HG02759 (cell line): ENCODE measurements around the gene GLOD5.
A peak's percentile ranks its signal among the peaks of the same experiment; 100 is the strongest.
"Not testable (repeated sequence)": the region's sequence is repeated elsewhere in the genome, so short reads cannot be mapped to it uniquely, and the experiment has no call there.

Source experiments
- ATAC-seq: cut with Tn5 transposase; IDR thresholded peaks from one replicate; pipeline ENCODE4 v1.9.1; 2021; ENCODE audit warnings: mild to moderate bottlenecking, moderate library complexity; ENCODE audit not compliant: unreplicated experiment

The GLOD5 gene

DNA sequence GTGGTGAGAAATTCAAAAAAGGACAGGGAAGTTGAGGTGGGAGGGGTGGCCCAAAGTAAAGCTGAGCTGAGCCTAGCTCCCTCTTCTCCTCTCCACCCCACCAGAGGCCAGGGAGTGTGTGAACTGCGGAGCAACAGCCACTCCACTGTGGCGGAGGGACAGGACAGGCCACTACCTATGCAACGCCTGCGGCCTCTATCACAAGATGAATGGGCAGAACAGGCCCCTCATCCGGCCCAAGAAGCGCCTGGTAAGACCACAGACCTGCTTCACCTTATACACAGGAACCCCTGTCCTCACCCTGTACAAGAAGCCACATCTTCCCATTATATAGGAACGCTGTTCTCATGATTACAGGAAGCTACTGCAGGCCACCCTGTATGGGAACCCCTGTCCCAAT, 30.7 kb downstream of the GLOD5 start:
- ATAC-seq: no peak

DNA sequence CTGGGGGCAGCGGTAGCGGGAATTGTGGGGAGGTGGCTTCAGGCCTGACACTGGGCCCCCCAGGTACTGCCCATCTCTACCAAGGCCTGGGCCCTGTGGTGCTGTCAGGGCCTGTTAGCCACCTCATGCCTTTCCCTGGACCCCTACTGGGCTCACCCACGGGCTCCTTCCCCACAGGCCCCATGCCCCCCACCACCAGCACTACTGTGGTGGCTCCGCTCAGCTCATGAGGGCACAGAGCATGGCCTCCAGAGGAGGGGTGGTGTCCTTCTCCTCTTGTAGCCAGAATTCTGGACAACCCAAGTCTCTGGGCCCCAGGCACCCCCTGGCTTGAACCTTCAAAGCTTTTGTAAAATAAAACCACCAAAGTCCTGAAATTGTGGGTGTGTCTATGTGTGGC, 32.4 kb downstream of the GLOD5 start:
- ATAC-seq: no peak

DNA sequence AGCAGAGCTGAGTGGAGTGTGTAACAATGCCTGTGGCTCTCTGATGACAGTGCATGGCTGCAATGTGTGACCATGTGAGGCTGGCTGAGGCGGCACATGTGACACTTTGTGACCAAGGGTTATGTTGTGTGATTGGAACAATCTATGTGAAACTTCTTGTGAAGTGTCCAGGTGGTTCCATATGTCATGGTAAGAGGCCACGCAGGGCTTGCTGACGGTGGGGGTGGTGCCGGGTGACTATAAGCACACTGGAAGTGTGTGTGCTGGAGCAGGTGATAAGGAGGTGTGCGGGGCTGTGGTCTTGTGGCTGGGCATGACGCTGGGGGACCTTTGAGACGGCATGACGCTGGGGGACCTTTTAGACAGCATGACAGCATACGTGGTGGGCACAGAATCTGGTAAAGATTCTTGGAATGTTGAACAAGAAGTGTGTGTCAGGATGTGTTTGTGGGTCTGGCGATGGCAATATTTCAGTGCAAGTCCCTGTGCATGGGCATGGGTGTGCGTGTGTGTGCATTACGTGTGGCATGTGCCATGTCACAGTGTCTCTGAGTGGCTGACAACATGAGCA, 32.9 kb downstream of the GLOD5 start:
- ATAC-seq: no peak

DNA sequence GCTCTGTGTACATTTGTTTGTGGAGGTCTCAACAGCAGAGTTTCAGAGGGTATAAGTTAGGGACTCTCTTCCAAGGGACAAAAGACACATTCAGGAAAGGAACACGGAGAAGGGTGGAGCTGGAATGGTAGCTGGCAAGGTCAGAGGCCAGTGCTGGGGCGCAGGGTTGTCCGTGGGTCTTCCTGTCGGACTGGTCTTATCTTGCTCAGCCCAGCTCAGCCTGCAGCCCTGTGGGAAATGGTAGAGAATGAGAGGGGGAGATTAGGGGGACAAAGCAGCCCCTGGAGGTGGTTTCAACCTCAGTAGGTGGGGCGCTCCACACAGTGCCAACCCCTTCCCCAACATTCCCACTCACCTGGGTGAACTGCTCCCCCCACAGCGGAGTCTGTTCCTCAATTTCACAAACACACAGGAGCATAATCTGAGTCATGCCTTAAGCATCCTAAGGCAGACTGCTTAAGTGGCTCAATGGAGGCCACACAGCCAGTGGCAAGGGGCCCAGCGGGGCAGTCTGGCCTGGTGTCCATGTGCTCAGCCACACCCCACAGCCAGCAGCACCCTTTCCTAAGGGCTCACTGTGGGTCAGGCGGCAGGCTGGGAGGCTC, 33.5 kb downstream of the GLOD5 start:
- ATAC-seq: no peak

DNA sequence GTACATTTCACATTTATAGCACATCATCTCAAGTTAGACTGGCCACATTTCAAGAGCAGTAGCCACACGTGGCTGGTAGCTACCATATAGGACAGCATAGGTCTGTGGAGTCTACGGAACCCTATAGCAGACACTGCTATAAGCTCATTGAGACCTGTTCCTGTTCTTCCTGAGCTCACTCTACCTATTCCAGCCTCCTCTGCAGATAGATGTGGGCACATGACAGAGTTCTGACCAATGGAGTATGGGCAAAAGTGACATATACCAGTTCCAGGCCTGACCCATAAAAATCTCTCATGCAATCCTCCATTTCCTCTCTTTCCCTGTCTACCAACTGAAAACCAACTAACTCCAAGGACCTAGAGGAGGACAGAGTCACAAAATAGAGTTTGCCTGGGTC, 36.8 kb downstream of the GLOD5 start:
- no peak for ATAC-seq

DNA sequence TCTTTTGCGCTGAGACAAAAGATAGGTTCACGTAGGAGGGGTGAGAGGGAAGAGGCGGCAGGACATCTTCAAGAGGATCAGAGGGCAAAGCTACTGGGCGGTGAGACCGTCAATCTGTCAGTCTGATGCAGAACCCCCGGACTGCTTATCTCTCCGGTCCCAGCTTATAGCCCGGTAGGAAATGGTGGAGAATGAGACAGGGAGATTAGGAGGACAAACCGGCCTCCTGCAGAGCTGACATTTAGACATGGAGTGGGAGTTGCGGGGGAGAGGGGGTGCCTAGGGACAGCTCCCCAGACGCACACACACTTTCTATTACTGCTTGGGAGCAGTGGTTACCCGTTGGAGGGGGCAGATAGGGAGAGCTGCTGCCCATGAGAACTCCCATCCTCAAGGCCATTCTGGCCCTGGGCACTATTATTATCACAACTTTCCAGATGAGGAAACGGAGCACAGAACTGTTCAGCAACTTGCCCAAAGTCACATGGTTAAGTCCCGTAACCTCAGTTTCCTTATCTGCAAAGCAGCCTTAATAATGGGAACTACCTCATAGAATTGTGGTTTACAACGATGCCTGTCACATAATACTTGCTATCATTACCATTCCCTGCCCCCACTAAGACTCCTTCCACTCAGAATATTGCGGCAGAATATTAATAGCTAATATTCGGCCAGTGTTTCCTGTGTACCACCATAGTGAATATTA, 39.2 kb downstream of the GLOD5 start:
- no peak for ATAC-seq

DNA sequence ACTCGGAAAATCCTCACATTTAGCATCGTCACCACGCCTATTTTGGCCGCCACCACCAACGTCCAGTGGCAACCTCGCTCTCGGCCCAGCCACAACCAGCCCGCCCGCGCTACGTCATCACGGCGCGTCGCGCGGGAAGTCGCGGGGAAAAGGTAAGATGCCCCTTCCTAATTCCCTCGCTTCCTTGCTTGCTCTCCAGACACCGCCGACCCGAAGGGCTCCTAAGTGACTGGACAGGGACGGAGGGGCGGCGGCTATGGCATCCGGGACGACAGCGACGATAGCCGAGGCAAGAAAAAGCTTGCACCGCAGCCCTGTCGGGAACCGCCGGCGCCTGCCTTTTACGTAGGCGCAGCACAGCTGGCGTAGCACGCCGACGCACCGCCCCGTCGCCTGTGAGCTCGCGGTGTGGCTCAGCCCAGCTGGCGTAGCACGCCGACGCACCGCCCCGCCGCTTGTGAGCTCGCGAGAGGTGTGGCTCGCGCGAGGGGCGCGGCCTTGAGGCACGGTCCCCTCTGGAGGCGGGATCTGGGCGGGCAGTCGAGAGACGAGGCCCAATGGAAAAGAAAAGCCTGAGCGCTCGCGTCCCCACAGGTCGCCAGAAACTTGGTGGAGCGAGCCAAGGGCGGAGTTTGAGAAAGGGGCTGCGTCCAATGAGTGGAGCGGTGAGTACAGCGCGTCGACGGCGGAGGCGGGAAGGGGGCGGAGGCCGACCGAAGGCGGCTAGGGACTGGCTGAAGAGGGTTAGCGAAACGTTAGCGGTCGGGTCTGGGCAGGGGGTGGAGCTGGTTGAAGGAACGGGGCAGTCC, 39.9 kb downstream of the GLOD5 start, which contains the start of gene HDAC6:
Gene HDAC6 (plus strand): TSS at position 788 of the 809 bp plus-strand sequence. CDS start 626 bp downstream, outside the sequence.
- peak; percentile 87 for ATAC-seq

DNA sequence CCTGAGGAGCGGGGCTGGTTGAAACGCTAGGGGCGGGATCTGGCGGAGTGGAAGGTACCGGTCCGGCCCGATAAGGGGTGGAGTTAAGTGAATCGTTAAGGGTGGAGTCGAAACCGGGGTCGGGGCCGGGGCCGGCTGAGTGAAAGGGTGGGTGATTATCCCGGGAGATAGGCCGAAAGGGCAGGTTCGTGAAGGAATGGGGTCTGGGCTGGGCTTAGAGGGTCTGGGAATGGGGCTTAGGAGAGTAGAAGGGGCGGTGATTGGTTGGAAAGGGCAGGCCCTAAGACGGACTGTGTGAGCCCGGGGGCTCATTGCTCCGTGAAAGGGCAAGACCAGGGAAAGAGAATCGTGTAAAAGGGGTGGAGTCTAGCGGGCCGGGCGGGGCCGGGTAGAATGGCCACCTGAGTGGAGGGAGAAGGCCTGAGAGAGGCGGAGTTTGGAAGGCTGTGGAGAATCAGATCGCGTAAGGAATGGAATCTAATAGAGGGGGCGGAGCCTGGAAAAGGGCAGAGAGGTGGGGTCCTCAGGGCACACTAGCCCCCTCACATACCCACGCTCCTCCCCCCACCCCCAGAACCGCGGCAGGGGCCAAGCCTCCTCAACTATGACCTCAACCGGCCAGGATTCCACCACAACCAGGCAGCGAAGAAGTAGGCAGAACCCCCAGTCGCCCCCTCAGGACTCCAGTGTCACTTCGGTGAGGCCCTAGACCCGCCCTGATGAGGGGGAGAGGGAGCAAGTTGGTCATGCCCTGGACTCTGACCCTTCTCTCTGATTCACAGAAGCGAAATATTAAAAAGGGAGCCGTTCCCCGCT, 40.8 kb downstream of the GLOD5 start:
- peak; percentile 46 for ATAC-seq

DNA sequence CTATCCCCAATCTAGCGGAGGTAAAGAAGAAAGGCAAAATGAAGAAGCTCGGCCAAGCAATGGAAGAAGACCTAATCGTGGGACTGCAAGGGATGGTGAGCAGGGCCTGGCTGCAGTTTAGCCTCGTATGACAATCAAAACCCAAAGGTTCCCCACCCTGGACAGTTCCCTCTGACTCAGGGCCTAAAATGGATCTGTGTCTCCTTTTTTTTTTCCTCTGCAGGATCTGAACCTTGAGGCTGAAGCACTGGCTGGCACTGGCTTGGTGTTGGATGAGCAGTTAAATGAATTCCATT, 41.3 kb downstream of the GLOD5 start:
- ATAC-seq: no peak

DNA sequence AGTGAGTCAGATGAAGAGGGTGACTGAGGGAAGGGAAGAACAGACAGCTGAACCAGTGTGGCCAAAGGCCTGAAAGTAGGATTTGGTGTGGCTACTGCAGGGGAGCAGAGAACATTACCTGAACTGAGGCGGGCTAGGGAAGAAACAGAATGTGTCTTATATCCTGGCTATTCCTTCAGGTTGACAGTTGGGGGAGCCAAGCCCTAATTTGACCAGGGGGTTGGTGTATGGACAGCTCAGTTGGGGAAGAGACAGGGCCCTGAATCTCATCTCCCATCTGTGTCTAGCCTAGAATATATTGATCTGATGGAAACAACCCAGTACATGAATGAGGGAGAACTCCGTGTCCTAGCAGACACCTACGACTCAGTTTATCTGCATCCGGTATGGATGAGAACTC, 44.5 kb downstream of the GLOD5 start:
- no peak for ATAC-seq

DNA sequence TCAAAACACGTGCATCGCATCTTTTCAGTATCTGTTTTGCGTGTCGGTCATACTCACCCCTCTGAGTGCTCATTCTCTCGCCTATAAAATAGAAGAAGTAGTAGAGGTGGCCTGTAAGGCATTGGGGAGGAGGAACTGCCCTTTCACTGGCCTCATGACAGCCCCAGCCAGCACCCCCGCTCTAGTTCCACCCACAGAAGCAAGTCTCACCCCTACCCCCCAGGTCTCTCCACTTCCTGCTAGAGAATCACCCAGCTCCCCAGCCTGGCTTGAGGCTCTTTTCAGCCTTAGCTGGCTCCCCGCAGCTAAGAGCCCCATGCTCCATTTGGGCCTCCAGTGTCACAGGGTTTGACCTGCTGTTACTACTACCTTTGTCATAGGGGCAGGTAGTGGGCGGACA, 52.1 kb downstream of the GLOD5 start:
- ATAC-seq: no peak

DNA sequence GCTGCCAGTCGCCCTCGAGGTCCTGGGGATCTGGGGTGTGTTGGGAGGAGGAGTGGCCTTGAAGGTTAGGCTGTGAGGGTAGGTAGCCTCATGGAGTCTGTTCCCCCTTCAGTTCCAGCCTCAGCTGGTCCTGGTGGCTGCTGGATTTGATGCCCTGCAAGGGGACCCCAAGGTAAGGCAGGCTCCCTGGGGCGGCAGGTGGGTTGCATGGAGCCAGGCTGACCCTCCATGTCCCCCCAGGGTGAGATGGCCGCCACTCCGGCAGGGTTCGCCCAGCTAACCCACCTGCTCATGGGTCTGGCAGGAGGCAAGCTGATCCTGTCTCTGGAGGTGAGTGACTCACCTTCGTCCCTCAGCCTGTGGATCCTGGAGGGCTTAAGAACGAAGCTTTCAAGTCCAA, 53.2 kb downstream of the GLOD5 start:
- no peak for ATAC-seq

DNA sequence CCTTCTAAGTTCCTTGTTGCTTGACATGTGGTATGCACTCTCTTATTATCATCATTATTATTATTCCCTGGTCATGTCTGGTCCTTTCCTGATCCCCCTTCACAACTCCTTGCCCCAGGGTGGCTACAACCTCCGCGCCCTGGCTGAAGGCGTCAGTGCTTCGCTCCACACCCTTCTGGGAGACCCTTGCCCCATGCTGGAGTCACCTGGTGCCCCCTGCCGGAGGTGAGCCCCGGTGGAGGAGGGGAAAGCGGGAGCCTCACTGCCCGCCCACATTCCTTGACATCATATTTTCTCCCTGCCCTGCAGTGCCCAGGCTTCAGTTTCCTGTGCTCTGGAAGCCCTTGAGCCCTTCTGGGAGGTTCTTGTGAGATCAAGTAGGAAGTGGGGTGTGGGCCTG, 53.7 kb downstream of the GLOD5 start:
- ATAC-seq: no peak

DNA sequence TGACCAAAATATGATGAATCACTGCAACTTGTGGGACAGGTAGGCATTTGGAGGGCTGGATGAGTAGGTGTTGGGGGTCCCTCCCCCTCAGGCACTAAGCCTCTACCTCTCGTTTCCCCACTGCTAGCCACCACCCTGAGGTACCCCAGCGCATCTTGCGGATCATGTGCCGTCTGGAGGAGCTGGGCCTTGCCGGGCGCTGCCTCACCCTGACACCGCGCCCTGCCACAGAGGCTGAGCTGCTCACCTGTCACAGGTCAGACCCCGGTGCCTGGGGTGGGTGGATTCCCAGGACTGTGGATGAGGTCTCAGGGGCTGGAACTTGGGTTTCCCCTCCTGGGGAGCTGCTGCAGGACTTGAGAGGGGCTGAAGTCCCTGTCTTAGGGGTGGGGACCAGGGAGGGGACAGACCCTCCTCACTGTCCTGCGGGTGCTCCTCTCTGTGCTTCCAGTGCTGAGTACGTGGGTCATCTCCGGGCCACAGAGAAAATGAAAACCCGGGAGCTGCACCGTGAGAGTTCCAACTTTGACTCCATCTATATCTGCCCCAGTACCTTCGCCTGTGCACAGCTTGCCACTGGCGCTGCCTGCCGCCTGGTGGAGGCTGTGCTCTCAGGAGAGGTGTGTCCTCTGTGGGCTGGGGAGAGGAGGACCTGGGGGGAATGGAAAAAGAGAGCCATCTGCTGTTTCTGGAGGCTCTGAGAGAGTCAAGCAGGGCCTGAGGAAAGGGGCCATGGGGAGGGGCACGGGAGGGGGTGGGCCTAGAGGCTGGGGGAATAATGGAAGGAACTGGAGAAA, 54.7 kb downstream of the GLOD5 start:
- no peak for ATAC-seq

DNA sequence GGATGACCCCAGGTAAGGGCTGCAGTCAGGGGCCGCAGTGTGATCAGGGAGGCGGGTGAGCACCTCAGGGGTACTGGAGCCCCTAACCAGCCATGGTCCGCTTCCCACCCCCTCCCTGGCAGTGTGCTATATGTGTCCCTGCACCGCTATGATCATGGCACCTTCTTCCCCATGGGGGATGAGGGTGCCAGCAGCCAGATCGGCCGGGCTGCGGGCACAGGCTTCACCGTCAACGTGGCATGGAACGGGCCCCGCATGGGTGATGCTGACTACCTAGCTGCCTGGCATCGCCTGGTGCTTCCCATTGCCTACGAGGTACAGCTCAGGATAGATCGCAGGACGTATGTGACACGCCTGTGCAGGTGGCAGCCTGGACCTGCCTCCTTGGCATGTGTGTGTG, 56.6 kb downstream of the GLOD5 start:
- ATAC-seq: no peak

DNA sequence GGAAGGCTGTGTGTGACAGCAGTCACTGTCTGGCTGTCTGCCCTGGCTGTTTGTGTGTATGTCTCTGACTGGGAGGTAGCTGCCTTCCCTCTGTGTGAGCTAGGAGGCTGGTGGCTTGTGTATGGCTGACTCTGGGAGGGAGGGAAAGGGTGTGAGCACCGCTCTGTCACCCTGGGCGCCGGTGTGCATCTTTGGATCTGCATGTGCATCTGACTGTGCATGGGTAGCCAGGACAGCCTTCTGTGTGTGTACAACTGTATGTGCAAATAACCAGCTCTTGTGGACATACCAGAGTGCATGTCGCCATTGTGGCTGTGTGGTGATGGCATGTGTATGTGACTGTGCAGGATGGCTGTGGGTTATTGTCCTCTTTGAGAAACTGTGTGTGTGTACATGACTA, 57.3 kb downstream of the GLOD5 start:
- ATAC-seq: no peak

DNA sequence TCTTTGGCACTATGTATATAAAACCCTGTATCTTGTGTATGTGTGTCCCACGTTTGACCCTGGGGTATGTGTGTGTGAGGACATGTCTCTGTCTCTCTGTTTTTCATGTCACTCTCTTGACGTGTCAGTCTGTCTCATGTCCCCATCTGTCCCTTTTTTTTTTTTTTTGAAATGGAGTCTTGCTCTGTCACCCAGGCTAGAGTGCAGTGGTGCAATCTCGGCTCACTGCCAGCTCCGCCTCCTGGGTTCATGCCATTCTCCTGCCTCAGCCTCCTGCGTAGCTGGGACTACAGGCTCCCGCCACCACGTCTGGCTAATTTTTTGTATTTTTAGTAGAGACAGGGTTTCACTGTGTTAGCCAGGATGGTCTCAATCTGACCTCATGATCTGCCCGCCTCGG, 57.8 kb downstream of the GLOD5 start:
- ATAC-seq: not testable (repeated sequence)

DNA sequence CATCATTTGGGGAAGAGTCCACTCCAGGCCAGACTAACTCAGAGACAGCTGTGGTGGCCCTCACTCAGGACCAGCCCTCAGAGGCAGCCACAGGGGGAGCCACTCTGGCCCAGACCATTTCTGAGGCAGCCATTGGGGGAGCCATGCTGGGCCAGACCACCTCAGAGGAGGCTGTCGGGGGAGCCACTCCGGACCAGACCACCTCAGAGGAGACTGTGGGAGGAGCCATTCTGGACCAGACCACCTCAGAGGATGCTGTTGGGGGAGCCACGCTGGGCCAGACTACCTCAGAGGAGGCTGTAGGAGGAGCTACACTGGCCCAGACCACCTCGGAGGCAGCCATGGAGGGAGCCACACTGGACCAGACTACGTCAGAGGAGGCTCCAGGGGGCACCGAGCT, 61.5 kb downstream of the GLOD5 start:
- ATAC-seq: no peak
